ENCODE measurements around the gene CDK5RAP2. TPM values are rescaled to one million over a fixed set of nuclear protein-coding genes. Genes with fewer than 3 reads are reported as not detected.
"Not testable (repeated sequence)": the region's sequence is repeated elsewhere in the genome, so short reads cannot be mapped to it uniquely, and the experiment has no call there.

CDK5RAP2 gene
- total RNA-seq, 1 donor from 2014 or later, result 75.4 TPM

DNA sequence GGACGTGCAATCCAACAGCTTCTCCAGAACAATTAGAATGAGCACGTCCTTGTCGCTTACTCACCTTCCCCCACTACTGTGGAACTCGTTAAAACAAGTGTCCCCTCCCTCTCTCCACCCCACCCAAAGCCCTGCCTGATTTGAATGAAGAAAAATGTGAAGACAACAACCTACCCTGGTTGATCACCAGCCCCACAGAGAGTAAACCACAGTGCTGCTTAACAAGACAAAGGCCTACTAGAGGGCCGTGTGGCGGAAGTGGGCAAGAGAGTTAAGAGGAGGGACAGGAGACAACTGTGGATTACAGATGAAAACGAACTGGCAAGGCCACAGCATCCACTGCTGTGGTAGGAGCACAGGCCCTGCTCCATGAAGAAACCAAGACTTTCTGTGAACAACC lies 51.1 kb downstream of the CDK5RAP2 start:
- DNase-seq (ENCODE audit: missing footprints), result no peak
- intact Hi-C loops (cut with DNase I), result no loop called here
- no peak for ATAC-seq

DNA sequence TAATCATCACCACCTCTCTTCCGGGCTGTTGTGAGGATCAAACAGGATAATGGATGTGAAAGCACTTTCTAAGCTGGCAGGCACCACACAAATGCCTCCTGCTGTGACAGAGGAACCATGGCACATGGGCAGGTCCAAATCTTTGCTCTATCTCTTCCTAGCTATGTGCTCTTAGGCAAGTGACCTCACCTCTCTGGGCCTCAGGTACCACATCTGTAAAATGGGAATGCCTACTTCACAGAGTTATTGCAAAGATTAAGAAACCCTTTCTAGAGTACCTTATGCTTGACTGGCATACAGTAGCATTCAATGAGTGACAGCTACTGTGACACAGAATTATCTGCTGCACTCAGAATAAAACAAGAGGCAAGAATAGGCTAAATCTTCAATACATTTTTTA lies 51.6 kb downstream of the CDK5RAP2 start:
- intact Hi-C loops (cut with DNase I), result no loop called here
- ATAC-seq (no peak), DNase-seq (ENCODE audit: missing footprints) (no peak)

DNA sequence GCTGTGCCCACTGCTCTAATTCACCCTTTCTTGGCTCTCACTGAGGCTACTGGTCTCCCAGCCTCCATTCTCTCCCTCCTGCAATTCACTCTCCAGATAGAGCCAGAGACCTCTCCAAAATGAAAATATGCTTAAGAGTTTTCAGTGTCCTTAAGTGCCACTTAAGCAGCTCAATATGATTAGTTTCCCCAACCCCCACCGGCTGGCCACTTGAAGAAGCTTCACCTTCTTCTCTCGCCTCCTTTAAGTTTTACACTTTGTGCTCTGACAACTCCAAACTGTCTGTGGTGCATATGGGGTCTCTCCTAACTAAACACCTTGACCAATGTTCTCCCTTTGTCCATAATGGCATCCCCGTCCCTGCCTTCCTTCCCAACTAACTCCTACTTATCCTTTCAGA lies 53.4 kb downstream of the CDK5RAP2 start:
- DNase-seq (ENCODE audit: missing footprints) (no peak), ATAC-seq (no peak)
- intact Hi-C loops (cut with DNase I), result no loop called here

DNA sequence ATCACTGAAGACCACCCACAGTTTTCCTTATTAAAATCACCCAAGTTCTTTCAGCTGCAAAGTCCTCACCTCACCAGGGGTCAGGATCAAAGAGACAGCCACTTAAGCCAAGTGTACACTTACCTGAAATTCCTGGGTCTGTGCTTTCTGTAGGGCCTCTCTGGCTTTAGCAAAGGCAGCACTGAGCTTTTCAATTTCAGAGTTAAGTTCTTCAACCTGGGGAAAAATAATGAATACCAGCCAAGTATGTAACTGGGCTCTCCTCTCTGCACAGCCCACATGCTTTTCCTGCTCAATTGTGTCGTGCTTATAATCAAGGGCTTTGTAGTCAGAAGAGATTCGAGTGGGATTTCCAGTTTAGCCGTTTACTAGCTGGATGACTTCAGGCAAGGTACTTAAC lies 55.1 kb downstream of the CDK5RAP2 start:
- intact Hi-C loops (cut with DNase I), result no loop called here
- DNase-seq (ENCODE audit: missing footprints) (no peak), ATAC-seq (no peak)

DNA sequence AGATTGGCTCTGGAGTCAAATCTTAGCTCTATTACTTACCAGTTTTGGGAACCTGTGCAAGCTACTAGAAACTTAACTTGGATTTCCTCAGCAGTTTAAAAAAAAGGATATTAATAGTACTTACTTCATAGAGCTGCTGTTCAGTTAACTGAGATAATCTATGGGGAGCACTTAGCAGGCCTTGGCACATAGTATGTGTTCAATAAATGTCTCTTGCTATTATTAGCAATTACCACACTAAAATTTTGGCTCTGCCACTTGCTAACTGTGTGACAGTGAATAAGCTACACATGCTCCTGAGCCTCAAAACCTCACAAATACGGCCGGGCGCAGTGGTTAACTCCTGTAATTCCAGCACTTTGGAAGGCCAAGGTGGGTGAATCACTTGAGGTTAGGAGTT lies 55.9 kb downstream of the CDK5RAP2 start:
- intact Hi-C loops (cut with DNase I), result no loop called here
- ATAC-seq (peak; percentile 40), DNase-seq (ENCODE audit: missing footprints) (no peak)

DNA sequence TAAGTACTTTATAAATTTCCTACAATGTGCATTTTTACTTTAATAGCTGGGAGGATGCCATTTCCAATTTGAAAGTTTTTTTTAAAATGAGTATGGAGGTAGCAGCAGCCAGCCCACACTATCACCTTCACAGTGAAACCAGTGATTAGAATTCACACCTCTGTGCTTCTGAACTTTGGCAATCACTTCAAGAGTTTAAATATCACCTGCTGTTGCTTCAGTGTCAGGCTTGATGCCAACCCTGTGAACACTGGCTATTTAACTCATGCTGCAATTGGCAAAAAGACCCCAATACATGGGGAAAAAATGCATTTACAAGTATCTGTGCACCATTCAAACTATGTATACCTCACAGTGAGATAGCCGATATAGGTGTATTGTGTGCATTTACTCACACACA lies 57.4 kb downstream of the CDK5RAP2 start:
- no peak for DNase-seq (ENCODE audit: missing footprints)
- intact Hi-C loops (cut with DNase I), result no loop called here
- ATAC-seq, result no peak

DNA sequence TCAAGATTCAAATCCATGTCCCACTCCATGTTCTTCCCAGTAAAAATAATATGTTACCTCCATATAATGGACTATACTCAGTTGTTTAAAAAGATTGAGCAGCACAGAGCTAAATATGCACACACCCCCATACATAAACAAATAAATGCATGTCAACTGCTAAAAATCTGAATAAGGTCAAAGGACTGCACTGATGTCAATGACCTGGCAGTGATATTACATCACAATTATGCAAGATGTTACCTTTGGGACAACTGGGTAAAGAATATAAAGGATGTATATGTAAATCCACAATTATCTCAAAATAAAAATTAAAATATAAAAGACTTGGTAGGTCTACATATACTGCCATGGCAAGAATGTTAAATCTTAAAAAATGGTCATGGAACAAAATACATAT lies 57.9 kb downstream of the CDK5RAP2 start:
- intact Hi-C loops (cut with DNase I), result no loop called here
- ATAC-seq, result no peak
- DNase-seq (ENCODE audit: missing footprints), result no peak

DNA sequence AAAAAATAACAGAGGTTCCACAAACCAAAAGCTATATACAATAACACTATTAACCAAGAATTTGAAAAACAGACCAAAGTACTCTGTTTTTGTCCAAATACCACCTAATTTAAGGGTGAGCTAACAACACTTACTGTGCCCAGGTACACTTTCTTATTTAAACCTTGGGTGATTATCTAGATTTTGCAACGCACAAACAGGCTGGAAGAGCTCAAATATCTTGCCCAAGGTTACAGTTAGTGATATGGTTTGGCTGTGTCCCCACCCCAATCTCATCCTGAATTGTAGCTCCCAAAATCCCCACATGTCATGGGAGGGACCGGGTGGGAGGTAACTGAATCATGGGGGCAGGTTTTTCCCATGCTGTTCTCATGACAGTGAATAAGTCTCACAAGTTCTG lies 58.9 kb downstream of the CDK5RAP2 start:
- no peak for DNase-seq (ENCODE audit: missing footprints)
- intact Hi-C loops (cut with DNase I), result no loop called here
- no peak for ATAC-seq

DNA sequence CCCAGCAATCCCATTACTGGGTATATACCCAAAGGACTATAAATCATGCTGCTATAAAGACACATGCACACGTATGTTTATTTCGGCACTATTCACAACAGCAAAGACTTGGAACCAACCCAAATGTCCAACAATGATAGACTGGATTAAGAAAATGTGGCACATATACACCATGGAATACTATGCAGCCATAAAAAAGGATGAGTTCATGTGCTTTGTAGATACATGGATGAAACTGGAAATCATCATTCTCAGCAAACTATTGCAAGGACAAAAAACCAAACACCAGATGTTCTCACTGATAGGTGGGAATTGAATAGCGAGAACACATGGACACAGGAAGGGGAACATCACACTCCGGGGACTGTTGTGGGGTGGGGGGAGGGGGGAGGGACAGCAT lies 64.0 kb downstream of the CDK5RAP2 start:
- intact Hi-C loops (cut with DNase I); ATAC-seq; DNase-seq (ENCODE audit: missing footprints): not testable (repeated sequence)

DNA sequence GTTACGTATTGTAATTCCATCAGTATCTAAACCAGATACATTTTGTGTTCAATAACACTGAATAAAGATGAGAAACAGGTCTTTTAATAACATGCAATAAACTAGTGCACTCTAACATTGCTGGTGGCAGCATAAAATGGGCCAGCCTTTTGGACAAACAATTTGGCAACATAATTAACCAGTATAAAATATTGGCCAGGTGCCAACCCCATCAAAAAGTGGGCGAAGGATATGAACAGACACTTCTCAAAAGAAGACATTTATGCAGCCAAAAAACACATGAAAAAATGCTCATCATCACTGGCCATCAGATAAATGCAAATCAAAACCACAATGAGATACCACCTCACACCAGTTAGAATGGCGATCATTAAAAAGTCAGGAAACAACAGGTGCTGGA lies 64.5 kb downstream of the CDK5RAP2 start:
- ATAC-seq; DNase-seq (ENCODE audit: missing footprints); intact Hi-C loops (cut with DNase I): not testable (repeated sequence)

DNA sequence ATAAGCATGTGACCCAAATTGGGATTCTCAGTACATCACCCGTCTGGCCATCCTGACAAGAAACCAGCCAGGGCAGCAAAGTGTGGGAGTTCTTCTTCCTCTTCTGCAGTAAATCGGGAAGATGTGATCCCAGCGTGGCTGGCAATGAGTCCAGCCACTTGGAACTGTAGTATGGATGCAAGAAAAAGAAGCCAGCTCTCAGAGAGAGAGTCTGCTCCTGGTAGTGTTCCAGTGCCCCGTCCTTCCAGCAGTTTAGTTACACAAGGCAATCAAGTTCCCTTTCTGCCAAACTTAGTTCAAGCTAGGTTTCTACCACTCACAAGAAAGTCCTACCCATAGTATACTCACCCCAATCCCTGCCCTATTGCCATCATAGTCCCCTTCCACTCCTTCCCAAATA lies 65.6 kb downstream of the CDK5RAP2 start:
- no peak for DNase-seq (ENCODE audit: missing footprints)
- intact Hi-C loops (cut with DNase I), result no loop called here

DNA sequence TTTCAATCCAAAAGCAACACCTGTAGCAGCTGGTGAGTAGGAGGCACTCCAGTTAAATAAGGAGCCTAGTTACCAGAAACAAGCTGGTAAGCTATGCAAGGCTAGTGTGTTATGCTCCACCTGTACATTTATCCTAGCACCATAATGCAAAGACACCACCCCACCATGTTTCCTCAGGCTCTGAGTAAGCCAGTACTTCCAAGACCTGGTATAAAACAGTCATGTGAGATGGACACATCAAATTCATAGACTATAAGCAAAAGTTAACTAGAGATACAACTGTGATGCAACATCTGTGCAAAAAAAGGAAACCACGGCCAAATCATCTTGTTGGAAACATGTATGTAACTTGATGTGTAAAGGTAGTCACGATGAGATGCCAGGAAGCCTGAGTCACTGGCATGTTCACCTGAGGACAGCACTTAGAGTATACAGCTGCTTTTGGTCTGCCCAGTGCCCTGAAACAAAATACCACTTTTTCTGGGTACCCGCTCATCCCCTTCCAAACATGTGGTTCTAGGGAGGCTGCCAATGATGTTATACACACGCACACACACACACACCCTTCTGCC lies 66.1 kb downstream of the CDK5RAP2 start:
- no peak for DNase-seq (ENCODE audit: missing footprints)
- ATAC-seq, result no peak
- intact Hi-C loops (cut with DNase I), result no loop called here

More for the DNA sequence above, 65.6 kb downstream of the CDK5RAP2 start:
- ATAC-seq, result no peak

DNA sequence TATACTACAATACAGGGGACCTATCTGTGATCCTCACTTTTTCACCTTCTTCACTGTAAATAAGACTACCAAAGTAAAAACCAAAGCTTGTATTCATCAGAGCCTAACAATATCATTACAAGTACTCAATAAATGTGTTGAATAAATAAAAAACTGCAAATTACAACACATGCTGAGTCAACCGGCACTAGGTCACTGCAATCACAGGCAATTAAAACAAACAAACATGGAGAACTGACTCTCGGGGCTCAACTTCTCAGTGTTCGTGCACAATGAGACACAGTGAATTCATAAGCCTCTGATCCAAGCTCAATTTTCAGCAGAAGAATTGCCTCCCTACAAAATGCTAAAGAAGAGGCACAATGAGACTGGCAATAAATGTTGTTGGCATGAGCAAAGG lies 69.2 kb downstream of the CDK5RAP2 start:
- intact Hi-C loops (cut with DNase I), result no loop called here
- DNase-seq (ENCODE audit: missing footprints), result no peak
- ATAC-seq, result no peak

DNA sequence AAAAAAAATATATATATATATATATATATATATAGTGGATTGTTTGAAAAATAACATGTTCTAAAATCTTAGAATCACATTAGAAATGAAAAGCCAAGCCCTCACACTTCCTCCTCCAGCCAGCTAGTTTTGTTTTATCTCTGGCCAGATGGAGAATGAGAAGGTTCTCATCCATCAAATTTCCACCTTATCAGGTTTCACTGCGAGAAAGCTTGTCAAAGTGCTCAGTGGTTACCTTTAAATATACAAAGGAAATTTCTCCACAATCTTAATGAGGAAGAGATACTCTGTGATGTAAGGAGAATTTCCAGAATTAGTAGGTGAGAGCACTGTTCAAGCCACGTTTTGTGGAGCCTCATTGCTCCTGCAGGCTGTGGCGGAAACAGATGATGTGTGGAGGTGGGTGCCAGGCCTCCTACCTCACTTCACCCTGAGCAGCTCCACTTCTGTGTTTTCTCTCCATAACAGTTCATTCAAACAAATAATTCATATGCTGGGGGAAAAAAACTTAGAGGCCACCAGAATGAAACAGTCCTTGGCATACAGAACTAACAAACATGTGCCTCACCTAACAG lies 71.9 kb downstream of the CDK5RAP2 start:
- intact Hi-C loops (cut with DNase I), result no loop called here
- ATAC-seq (no peak), DNase-seq (ENCODE audit: missing footprints) (no peak)

DNA sequence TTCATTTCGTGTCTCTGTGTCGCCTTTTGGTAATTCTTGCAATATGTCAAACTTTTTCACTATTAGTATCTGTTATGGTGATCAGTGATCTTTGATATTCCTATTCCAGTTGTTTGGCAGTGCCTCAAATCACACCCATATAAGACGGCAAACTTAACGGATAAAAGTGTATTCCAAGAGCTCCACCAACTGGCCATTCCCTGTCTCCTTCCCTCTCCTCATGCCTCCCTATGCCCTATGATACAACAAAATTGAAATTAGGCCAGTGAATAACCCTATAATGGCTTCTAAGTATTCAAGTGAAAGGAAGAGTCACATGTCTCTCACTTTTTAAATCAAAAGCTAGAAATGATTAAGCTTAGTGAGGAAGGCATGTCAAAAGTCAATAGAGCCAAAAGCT lies 74.8 kb downstream of the CDK5RAP2 start:
- no peak for DNase-seq (ENCODE audit: missing footprints)
- intact Hi-C loops (cut with DNase I), result no loop called here
- peak; percentile 42 for ATAC-seq

DNA sequence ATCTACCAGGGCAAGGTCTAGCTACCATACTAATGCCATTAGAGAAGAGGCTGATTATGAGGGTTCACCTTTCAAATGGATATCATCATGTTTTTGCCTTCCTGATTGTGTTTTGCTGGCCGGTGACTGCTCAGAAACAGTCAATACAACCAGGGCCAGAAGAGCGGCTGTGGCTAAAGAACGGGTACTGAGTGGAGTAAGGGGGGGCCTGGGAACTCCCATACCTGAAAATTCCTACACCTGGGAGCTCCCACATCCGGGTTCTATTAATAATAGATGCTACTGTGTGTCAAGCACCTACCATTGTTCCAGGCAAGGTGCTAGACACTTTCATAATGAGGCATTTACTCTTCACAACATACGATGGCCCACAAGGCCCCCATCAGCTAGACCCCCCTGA lies 79.2 kb downstream of the CDK5RAP2 start:
- ATAC-seq, result no peak
- no peak for DNase-seq (ENCODE audit: missing footprints)
- intact Hi-C loops (cut with DNase I), result no loop called here

DNA sequence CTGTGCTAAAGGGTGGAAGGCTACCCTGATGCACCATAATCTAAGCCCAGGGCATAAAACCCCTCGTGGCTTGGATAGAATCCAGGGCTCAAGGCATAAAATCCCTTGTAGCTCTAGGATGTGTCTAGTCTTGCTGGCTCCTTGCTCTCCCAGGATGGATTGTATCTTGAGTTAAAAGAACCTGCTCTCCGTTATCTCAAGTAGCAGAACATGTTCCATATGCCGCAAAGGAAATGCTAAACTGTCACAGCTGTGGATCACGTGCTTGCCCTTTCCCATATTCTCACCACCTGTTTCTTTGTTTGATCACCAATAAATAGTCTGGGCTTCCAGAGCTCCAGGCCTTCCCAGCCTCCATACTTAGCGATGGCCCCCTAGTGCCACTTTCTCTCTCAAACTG lies 82.1 kb downstream of the CDK5RAP2 start:
- intact Hi-C loops (cut with DNase I); ATAC-seq; DNase-seq (ENCODE audit: missing footprints): not testable (repeated sequence)

DNA sequence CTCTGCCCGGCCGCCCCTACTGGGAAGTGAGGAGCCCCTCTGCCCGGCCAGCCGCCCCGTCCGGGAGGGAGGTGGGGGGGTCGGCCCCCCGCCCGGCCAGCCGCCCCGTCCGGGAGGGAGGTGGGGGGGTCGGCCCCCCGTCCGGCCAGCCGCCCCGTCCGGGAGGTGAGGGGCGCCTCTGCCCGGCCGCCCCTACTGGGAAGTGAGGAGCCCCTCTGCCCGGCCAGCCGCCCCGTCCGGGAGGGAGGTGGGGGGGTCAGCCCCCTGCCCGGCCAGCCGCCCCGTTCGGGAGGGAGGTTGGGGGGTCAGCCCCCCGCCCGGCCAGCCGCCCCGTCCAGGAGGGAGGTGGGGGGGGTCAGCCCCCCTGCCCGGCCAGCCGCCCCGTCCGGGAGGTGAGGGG lies 83.5 kb downstream of the CDK5RAP2 start:
- DNase-seq (ENCODE audit: missing footprints); ATAC-seq; intact Hi-C loops (cut with DNase I): not testable (repeated sequence)

DNA sequence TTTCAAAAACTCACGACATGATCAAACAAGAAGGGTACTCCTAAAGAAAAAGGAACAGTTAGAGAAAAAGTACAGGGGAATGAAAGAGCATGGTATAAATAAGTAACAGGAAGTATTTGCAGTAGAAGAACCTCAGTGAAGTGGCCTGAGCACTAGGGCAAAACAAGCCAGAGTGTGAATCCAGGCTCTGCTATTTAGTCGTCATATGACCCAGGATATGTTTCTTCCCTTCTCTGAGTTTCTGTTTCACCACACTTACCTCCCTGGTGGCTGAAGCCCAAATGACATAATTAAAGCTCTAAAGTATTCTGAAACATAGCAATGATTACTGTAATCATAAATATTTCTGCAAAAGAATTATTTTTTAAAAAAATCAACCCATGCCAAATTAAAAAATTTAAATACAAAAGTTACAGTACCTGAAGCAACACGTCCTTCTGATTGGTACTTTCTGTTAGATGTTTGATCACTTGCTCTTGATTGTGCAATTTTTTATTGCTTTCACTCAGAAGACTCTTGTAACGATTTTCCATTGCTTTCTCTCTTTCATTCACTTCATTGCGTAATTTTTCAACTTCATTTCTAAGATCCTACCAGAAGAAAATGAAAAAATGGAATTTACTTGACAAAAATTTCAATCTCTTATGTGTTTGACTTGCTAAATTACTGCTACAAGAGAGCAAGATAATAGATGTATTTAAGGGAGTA lies 88.9 kb downstream of the CDK5RAP2 start:
- intact Hi-C loops (cut with DNase I), result no loop called here

DNA sequence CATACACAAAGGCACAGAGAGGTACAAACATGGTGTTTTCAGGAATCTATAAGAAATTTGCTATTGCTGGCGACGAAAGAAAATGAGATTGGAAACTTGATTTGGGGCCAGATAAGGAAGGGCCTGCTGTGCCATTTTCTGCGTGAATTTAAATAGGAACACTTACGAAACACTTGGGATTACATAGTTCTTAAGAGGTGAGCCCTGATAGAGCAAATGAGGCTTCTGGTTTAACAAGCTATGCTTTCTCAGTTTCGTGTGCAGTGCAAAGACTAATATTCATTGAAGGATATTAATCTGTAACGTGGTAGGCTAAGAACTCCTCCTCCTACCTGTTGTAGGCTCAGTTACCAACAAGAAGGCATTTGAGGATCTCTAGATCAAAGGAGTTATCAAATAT lies 93.1 kb downstream of the CDK5RAP2 start:
- intact Hi-C loops (cut with DNase I), result no loop called here

More for the DNA sequence above, 88.9 kb downstream of the CDK5RAP2 start:
- no peak for DNase-seq (ENCODE audit: missing footprints)
- ATAC-seq, result no peak

More for the DNA sequence above, 93.1 kb downstream of the CDK5RAP2 start:
- DNase-seq (ENCODE audit: missing footprints) (no peak), ATAC-seq (no peak)
